SK-N-SH (cell line): ENCODE measurements around the gene TSC22D1. TPM values are rescaled to one million over a fixed set of nuclear protein-coding genes. Genes with fewer than 3 reads are reported as not detected.

Source experiments
- CTCF ChIA-PET: fragments of 300-600, 350-600 bp; formaldehyde crosslinking; extraction: SDS; loops from one replicate; lab custom pipeline; 2021; lab: Yijun Ruan, JAX
- POLR2A ChIA-PET: fragments of 350-600 bp; sonication (Branson Sonifier 250); formaldehyde crosslinking; extraction: SDS; loops from one replicate; lab custom pipeline; 2020; ENCODE audit warnings: antibody characterized with exemption, inconsistent platforms; lab: Yijun Ruan, JAX
- DNase-seq: peaks from one replicate; pipeline ENCODE4 v3.0.0; 2012
- H2AFZ ChIP-seq: fragments of 200-600 bp; sonication (generic); 2 replicates; pipeline ENCODE4 v1.8.1; 2016; ENCODE audit warnings: antibody characterized with exemption, mild to moderate bottlenecking, low read depth
- H3F3A ChIP-seq: fragments of 200-600 bp; sonication (generic); replicated peaks from 2 replicates; pipeline ENCODE3; 2016; ENCODE audit warnings: antibody characterized with exemption, mild to moderate bottlenecking; ENCODE audit not compliant: insufficient read depth
- H3K27ac ChIP-seq, 2 experiments: fragments of 200-500 bp in 1 of 2; fragments of 200-600 bp in 1 of 2; sonication (Bioruptor generic) in 1 of 2; sonication (generic), shearing (Covaris generic) in 1 of 2; 2 replicates each; pipeline versions ENCODE4 v1.5.1 to v1.6.1; 2014 to 2016; ENCODE audit warnings: low read depth in 2 of 2, inconsistent platforms in 1 of 2, low read length in 1 of 2, mild to moderate bottlenecking in 1 of 2, mixed read lengths in 1 of 2
- H3K27me3 ChIP-seq: fragments of 200-600 bp; sonication (generic), shearing (Covaris generic); 2 replicates; pipeline ENCODE4 v1.6.1; 2016; ENCODE audit warnings: mixed run types; ENCODE audit not compliant: insufficient read depth
- H3K36me3 ChIP-seq, 2 experiments: fragments of 200-500 bp in 1 of 2; fragments of 200-600 bp in 1 of 2; sonication (Bioruptor generic) in 1 of 2; sonication (generic) in 1 of 2; replicated peaks in 1 of 2; 2 replicates each; pipeline versions ENCODE3 to v1.5.1; 2014 to 2016; ENCODE audit warnings: low read length in 1 of 2, mild to moderate bottlenecking in 1 of 2; ENCODE audit not compliant: insufficient read depth in 2 of 2, control insufficient read depth in 1 of 2
- H3K4me1 ChIP-seq, 2 experiments: fragments of 200-500 bp in 1 of 2; fragments of 200-600 bp in 1 of 2; sonication (Bioruptor generic) in 1 of 2; sonication (generic), shearing (Covaris generic) in 1 of 2; 2 replicates each; pipeline versions ENCODE4 v1.5.1 to v1.6.1; 2014 to 2016; ENCODE audit warnings: low read depth in 1 of 2, low read length in 1 of 2, mixed run types in 1 of 2; ENCODE audit not compliant: insufficient read depth in 2 of 2, control insufficient read depth in 1 of 2
- H3K4me2 ChIP-seq: fragments of 200-600 bp; sonication (generic), shearing (Covaris generic); 2 replicates; pipeline ENCODE4 v1.6.1; 2017; ENCODE audit warnings: mixed run types
- H3K4me3 ChIP-seq, 2 experiments: fragments of 200-500 bp in 1 of 2; fragments of 200-600 bp in 1 of 2; sonication (Bioruptor generic) in 1 of 2; sonication (generic), shearing (Covaris generic) in 1 of 2; 2 replicates each; pipeline versions ENCODE4 v1.5.1 to v1.8.1; 2014 to 2016; ENCODE audit warnings: low read depth in 2 of 2, inconsistent platforms in 1 of 2, low read length in 1 of 2, mild to moderate bottlenecking in 1 of 2, mixed read lengths in 1 of 2, moderate library complexity in 1 of 2
- H3K79me2 ChIP-seq: fragments of 200-600 bp; sonication (generic); 2 replicates; pipeline ENCODE4 v1.8.1; 2017; ENCODE audit warnings: mild to moderate bottlenecking; ENCODE audit not compliant: insufficient read depth
- H3K9ac ChIP-seq: fragments of 200-600 bp; sonication (generic); 2 replicates; pipeline ENCODE4 v1.6.1; 2017; ENCODE audit warnings: mixed run types
- H3K9me2 ChIP-seq: fragments of 200-600 bp; sonication (generic); 2 replicates; pipeline ENCODE4 v1.6.1; 2017; ENCODE audit warnings: mixed run types
- H3K9me3 ChIP-seq: fragments of 200-600 bp; sonication (generic); 2 replicates; pipeline ENCODE4 v1.6.1; 2017; ENCODE audit warnings: mixed run types, mild to moderate bottlenecking, moderate library complexity
- H4K20me1 ChIP-seq: fragments of 200-600 bp; sonication (generic); 2 replicates; pipeline ENCODE4 v1.6.1; 2017; ENCODE audit warnings: mild to moderate bottlenecking, mixed run types; ENCODE audit not compliant: insufficient read depth
- CHD2 ChIP-seq: fragments of 150-350 bp; IDR thresholded peaks from 2 replicates; pipeline ENCODE4 v1.6.1; 2018; ENCODE audit warnings: low read length; ENCODE audit not compliant: partially characterized antibody
- RAD21 ChIP-seq: IDR thresholded peaks from 2 replicates; pipeline ENCODE4 v1.6.1; 2012; ENCODE audit warnings: mild to moderate bottlenecking, low read length
- RFX5 ChIP-seq: IDR thresholded peaks from 2 replicates; pipeline ENCODE4 v1.6.1; 2012; ENCODE audit warnings: mild to moderate bottlenecking, improper control_type of control experiment, low read length
- RXRA ChIP-seq: IDR thresholded peaks from 2 replicates; pipeline ENCODE4 v1.4.0; 2012; ENCODE audit warnings: low read depth, mild to moderate bottlenecking, borderline replicate concordance
- SMC3 ChIP-seq: IDR thresholded peaks from 2 replicates; pipeline ENCODE4 v1.6.1; 2012; ENCODE audit warnings: low read depth, low read length, improper control_type of control experiment
- WGBS: methylation state at CpG from one replicate; pipeline ENCODE4 v1.1.6; 2017; ENCODE audit warnings: low lambda C conversion rate; 5-methylcytosine and 5-hydroxymethylcytosine counted together
- polyA plus RNA-seq, 3 experiments: library from polyadenylated mRNA; depleted of rRNA; stranded (reverse); fragments of >200 nt; gene quantifications; 2 replicates each; pipeline ENCODE4 v1.2.3, GENCODE V29; 2012
- TF ChIP-seq, protein P1 (sequence below): IDR thresholded peaks from 2 replicates; pipeline ENCODE4 v1.4.0; 2012; ENCODE audit warnings: low read depth
- TF ChIP-seq, protein P2 (sequence below): fragments of 200-600 bp; sonication (generic); IDR thresholded peaks from 2 replicates; pipeline ENCODE4 v1.6.1; 2017; ENCODE audit warnings: antibody characterized with exemption, mild to moderate bottlenecking, moderate library complexity
- TF ChIP-seq, protein P3 (sequence below): IDR thresholded peaks from 2 replicates; pipeline ENCODE4 v1.6.1; 2012; ENCODE audit warnings: mild to moderate bottlenecking, low read depth, low read length, moderate library complexity
- TF ChIP-seq, protein P4 (sequence below): fragments of 150-350 bp; IDR thresholded peaks from 2 replicates; pipeline ENCODE4 v1.6.1; 2016; ENCODE audit warnings: mild to moderate bottlenecking, low read depth, low read length

TSC22D1 gene
- polyA plus RNA-seq, 1 of the 3 experiments (the other 2 are of a cell fraction) = 137 TPM

DNA sequence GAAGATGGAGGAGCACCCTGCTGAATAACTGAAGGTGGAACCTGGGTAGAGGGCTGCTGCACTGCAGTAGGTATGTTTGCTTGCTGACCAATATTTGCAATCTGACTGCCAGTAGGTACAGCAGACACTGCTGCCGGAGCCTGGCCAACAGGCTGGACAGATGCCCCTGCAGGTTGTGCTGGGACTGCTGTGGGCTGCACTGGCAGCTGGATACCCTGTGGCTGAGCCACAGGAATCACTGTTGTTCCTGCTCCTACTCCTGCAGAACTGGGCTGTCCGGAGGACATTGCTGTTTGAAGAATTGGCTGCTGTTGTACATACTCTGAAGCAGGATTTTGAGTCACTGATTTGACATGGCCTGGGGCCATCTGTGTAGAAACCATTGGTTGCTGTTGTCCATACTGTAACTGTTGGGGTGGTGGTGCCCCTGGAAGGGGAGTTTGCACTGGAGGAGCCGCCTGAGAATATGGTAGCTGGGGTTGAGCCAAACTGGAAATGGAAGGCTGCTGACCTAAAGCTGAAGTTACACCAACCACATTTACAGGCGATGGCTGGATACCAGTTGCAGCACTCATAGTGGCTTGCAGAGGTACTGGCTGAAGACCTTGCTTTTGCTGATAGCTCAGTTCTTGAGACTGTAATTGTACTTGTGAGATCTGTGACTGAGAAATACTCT, 2.2 kb downstream of the TSC22D1 start:
- Histone ChIP-seq H3F3A (no peaks in the 10 kb centered on the region), H3K36me3 (peaks cover 30 to 37% of the 10 kb centered on the region in 2 experiments), H3K27ac (peak overlapping the region in 1 of 2 experiments; percentile 91; a peak in 2 of 4 replicates), H3K9me3 (no peaks in the 10 kb centered on the region), H3K9me2 (no peaks in the 10 kb centered on the region), H3K4me2 (peak overlapping the region; percentile 93), H3K9ac (no peak overlapping the region), H3K4me3 (peak overlapping the region; percentile 83 to 89)
- WGBS = 92% methylated on average over 2 of the region's 4 CpGs
- CTCF ChIA-PET = interaction anchor here (0.6 to 2.5 kb wide), 11 partner anchors 8 to 396 kb away, joined by 3 to 7 read pairs (median 4); no protein-coding TSS in a partner anchor
- TF ChIP-seq, protein P1, sequence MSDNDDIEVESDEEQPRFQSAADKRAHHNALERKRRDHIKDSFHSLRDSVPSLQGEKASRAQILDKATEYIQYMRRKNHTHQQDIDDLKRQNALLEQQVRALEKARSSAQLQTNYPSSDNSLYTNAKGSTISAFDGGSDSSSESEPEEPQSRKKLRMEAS = 0 out of 2 replicates have a peak, but pooled peaks have one; percentile 22
- TF ChIP-seq RXRA (no peak), RFX5 (no peak), SMC3 (no peak), CHD2 (no peak), RAD21 (0 out of 2 replicates have a peak, but pooled peaks have one; percentile 9)
- TF ChIP-seq, protein P2, sequence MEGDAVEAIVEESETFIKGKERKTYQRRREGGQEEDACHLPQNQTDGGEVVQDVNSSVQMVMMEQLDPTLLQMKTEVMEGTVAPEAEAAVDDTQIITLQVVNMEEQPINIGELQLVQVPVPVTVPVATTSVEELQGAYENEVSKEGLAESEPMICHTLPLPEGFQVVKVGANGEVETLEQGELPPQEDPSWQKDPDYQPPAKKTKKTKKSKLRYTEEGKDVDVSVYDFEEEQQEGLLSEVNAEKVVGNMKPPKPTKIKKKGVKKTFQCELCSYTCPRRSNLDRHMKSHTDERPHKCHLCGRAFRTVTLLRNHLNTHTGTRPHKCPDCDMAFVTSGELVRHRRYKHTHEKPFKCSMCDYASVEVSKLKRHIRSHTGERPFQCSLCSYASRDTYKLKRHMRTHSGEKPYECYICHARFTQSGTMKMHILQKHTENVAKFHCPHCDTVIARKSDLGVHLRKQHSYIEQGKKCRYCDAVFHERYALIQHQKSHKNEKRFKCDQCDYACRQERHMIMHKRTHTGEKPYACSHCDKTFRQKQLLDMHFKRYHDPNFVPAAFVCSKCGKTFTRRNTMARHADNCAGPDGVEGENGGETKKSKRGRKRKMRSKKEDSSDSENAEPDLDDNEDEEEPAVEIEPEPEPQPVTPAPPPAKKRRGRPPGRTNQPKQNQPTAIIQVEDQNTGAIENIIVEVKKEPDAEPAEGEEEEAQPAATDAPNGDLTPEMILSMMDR = peak; percentile 58
- TF ChIP-seq, protein P3, sequence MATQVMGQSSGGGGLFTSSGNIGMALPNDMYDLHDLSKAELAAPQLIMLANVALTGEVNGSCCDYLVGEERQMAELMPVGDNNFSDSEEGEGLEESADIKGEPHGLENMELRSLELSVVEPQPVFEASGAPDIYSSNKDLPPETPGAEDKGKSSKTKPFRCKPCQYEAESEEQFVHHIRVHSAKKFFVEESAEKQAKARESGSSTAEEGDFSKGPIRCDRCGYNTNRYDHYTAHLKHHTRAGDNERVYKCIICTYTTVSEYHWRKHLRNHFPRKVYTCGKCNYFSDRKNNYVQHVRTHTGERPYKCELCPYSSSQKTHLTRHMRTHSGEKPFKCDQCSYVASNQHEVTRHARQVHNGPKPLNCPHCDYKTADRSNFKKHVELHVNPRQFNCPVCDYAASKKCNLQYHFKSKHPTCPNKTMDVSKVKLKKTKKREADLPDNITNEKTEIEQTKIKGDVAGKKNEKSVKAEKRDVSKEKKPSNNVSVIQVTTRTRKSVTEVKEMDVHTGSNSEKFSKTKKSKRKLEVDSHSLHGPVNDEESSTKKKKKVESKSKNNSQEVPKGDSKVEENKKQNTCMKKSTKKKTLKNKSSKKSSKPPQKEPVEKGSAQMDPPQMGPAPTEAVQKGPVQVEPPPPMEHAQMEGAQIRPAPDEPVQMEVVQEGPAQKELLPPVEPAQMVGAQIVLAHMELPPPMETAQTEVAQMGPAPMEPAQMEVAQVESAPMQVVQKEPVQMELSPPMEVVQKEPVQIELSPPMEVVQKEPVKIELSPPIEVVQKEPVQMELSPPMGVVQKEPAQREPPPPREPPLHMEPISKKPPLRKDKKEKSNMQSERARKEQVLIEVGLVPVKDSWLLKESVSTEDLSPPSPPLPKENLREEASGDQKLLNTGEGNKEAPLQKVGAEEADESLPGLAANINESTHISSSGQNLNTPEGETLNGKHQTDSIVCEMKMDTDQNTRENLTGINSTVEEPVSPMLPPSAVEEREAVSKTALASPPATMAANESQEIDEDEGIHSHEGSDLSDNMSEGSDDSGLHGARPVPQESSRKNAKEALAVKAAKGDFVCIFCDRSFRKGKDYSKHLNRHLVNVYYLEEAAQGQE = 0 out of 2 replicates have a peak, but pooled peaks have one; percentile 40
- TF ChIP-seq, protein P4, sequence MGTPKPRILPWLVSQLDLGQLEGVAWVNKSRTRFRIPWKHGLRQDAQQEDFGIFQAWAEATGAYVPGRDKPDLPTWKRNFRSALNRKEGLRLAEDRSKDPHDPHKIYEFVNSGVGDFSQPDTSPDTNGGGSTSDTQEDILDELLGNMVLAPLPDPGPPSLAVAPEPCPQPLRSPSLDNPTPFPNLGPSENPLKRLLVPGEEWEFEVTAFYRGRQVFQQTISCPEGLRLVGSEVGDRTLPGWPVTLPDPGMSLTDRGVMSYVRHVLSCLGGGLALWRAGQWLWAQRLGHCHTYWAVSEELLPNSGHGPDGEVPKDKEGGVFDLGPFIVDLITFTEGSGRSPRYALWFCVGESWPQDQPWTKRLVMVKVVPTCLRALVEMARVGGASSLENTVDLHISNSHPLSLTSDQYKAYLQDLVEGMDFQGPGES = no peak
- TF ChIP-seq, all 33 proteins: peak for 4
- Histone ChIP-seq H3K4me1 (peaks cover 4 to 38% of the 10 kb centered on the region in 2 experiments; a peak in 2 of 4 replicates), H3K27me3 (no peaks in the 10 kb centered on the region), H4K20me1 (peaks cover 66% of the 10 kb centered on the region), H3K79me2 (peaks cover 78% of the 10 kb centered on the region), H2AFZ (no peak overlapping the region)
- DNase-seq = peak; percentile 27
- POLR2A ChIA-PET = no interaction called here
